Dendritic cell treated with granulocyte-macrophage colony-stimulating factor and Interleukin-4, amounts not matched to agents 40 ng/mL and 50 ng/mL, for 4 days (primary cell): ENCODE measurements around the gene DNAJC22.

Source experiments
- H3K27ac Mint-ChIP-seq: one replicate; pipeline ENCODE4 v1.8.0; 2022; ENCODE audit warnings: mild to moderate bottlenecking, mixed read lengths
- H3K27me3 Mint-ChIP-seq: one replicate; pipeline ENCODE4 v1.8.0; 2022; ENCODE audit warnings: mild to moderate bottlenecking, mixed read lengths
- H3K36me3 Mint-ChIP-seq: one replicate; pipeline ENCODE4 v1.8.0; 2022; ENCODE audit warnings: low read depth, mixed read lengths
- H3K4me1 Mint-ChIP-seq: one replicate; pipeline ENCODE4 v1.8.0; 2022; ENCODE audit warnings: low read depth, mixed read lengths
- H3K4me3 Mint-ChIP-seq: one replicate; pipeline ENCODE4 v1.8.0; 2022; ENCODE audit warnings: mild to moderate bottlenecking, moderate library complexity, mixed read lengths
- H3K9me3 Mint-ChIP-seq: one replicate; pipeline ENCODE4 v1.8.0; 2022; ENCODE audit warnings: mixed read lengths
- intact Hi-C: fragments of 100-400 bp; cut with micrococcal nuclease; formaldehyde crosslinking; loops from one replicate; pipeline ENCODE4 v1.15.0; 2022

Gene DNAJC22

GRCh38 chr12:49397000-49397399 lies 50.3 kb downstream of the DNAJC22 start:
- Mint-ChIP-seq H3K36me3 (no peaks in the 10 kb centered on the region), H3K4me3 (no peak overlapping the region), H3K27me3 (no peaks in the 10 kb centered on the region), H3K4me1 (peaks cover 21% of the 10 kb centered on the region), H3K9me3 (no peaks in the 10 kb centered on the region), H3K27ac (no peak overlapping the region)
- intact Hi-C loops: no loop called here

- intact Hi-C loops: no loop called here
- H3K27me3 Mint-ChIP-seq: no peaks in the 10 kb centered on the region
- H3K9me3 Mint-ChIP-seq: no peaks in the 10 kb centered on the region
- peaks cover 21% of the 10 kb centered on the region for H3K4me1 Mint-ChIP-seq
- no peak overlapping the region for H3K4me3 Mint-ChIP-seq
- no peak overlapping the region for H3K27ac Mint-ChIP-seq
- no peaks in the 10 kb centered on the region for H3K36me3 Mint-ChIP-seq
Measured at GRCh38 chr12:49400304-49400703, 53.6 kb downstream of the DNAJC22 start.
